Psoas muscle (tissue), 8 donors: ENCODE measurements around the gene FAR1. TPM values are rescaled to one million over a fixed set of nuclear protein-coding genes. Genes with fewer than 3 reads are reported as not detected.

Experiments used
- ATAC-seq, 4 donors: fragments of 200-7000 bp; cut with Tn5 transposase; one replicate each; pipeline ENCODE4 v1.9.1; 2020; ENCODE audit warnings: moderate library complexity in 3 of 4, mild to moderate bottlenecking in 2 of 4
- DNase-seq, 2 donors: peaks; one replicate each; pipeline ENCODE4 v3.0.0-alpha.2; 2020
- H3K27ac ChIP-seq: fragments of 200-600 bp; one replicate; pipeline ENCODE4 v1.8.0; 2022
- H3K27me3 ChIP-seq, 3 donors: fragments of 200-600 bp in 1 of 3; one replicate each; pipeline versions ENCODE4 v1.6.1 to v1.8.0; 2013 to 2022; ENCODE audit warnings: low read length in 2 of 3, mild to moderate bottlenecking in 2 of 3, moderate library complexity in 1 of 3; ENCODE audit not compliant: insufficient read depth in 3 of 3
- H3K36me3 ChIP-seq, 2 donors: fragments of 200-600 bp in 1 of 2; one replicate each; pipeline versions ENCODE4 v1.6.1 to v1.8.0; 2013 to 2022; ENCODE audit warnings: low read depth in 1 of 2, mild to moderate bottlenecking in 1 of 2, moderate library complexity in 1 of 2; ENCODE audit not compliant: insufficient read depth in 1 of 2
- H3K4me1 ChIP-seq: fragments of 200-600 bp; one replicate; pipeline ENCODE4 v1.8.0; 2022
- H3K4me3 ChIP-seq: fragments of 200-600 bp; one replicate; pipeline ENCODE4 v1.8.0; 2022; ENCODE audit warnings: mild to moderate bottlenecking
- H3K9me3 ChIP-seq: fragments of 200-600 bp; one replicate; pipeline ENCODE4 v1.8.0; 2022
- CTCF ChIP-seq: fragments of 200-600 bp; IDR thresholded peaks from one replicate; pipeline ENCODE4 v1.8.0; 2022; ENCODE audit warnings: antibody characterized with exemption
- WGBS, 3 donors: extraction: QIAGEN DNeasy Blood & Tissue Kit; methylation state at CpG; one replicate each; pipeline versions ENCODE4 v1.1.6 to v1.1.7; 2013; 5-methylcytosine and 5-hydroxymethylcytosine counted together
- intact Hi-C, 2 donors: fragments of 100-400 bp; cut with DNase I; formaldehyde crosslinking; loops; one replicate each; pipeline versions ENCODE4 v1.11.0 to v1.14.2; 2022
- polyA plus RNA-seq, 3 donors: library from polyadenylated mRNA; stranded (reverse); fragments of 200-250 nt; gene quantifications; one replicate each; pipeline ENCODE4 v1.2.3, GENCODE V29; 2013
- total RNA-seq, 4 donors: library from RNA; stranded (reverse); fragmentation: NEBNext Ultra II Directional in 2 of 4; extraction: Animal tissue kit (Norgen Biotek cat#: 25700) in 2 of 4; gene quantifications; one replicate each; pipeline versions ENCODE4 v1.2.1 to v1.2.4, GENCODE V29; 2021 to 2023
- donor health status: healthy with polysubstance abuse.
- donor health status: DM: no; HTN: no; CAD: no; lungs with moderate emphysema.
- donor health status: Bipolar disorder and iron deficiency.
- donor health status: healthy.
- donor health status: DM: yes; HTN: yes; CAD: no.
- donor health status: DM: no; HTN: no; CAD: no.
- donor health status: DM: no; HTN: no; CAD: no.
- donor health status: DM: yes; HTN: yes; CAD: no.

FAR1 gene
- total and polyA plus RNA-seq, 7 donors, result 10.2 to 35.4 (median 23.8) TPM

- Histone ChIP-seq H3K27me3 (no peaks in the 10 kb centered on the region), H3K9me3 (no peaks in the 10 kb centered on the region), H3K27ac (no peak overlapping the region), H3K4me1 (peaks cover 5% of the 10 kb centered on the region), H3K4me3 (no peak overlapping the region), H3K36me3 (no peaks in the 10 kb centered on the region)
- 51 to 58% (median 55%) methylated on average over 5 of the region's 5 CpGs for WGBS, 3 donors
- DNase-seq, result no peak
- intact Hi-C loops, result no loop called here
- ATAC-seq, result no peak
- TF ChIP-seq CTCF, result no peak
These were observed 17.1 kb downstream of the FAR1 start for GRCh38 chr11:13685461-13686108.

- intact Hi-C loops, result no loop called here
- 80 to 86% (median 83%) methylated on average over 1 of the region's 1 CpG for WGBS, 3 donors
- Histone ChIP-seq H3K27ac (no peak overlapping the region), H3K27me3 (no peaks in the 10 kb centered on the region), H3K9me3 (no peaks in the 10 kb centered on the region), H3K4me1 (peaks cover 2% of the 10 kb centered on the region), H3K36me3 (no peaks in the 10 kb centered on the region), H3K4me3 (no peak overlapping the region)
- DNase-seq (no peak), ATAC-seq (no peak)
- no peak for TF ChIP-seq CTCF
These were observed 18.3 kb downstream of the FAR1 start for GRCh38 chr11:13686776-13687175.

GRCh38 chr11:13687271-13687670 is 18.8 kb downstream of the FAR1 start:
- TF ChIP-seq CTCF, result no peak
- 80 to 84% (median 83%) methylated on average over 3 of the region's 3 CpGs for WGBS, 3 donors
- ATAC-seq (no peak), DNase-seq (no peak)
- Histone ChIP-seq H3K9me3 (no peaks in the 10 kb centered on the region), H3K27me3 (no peaks in the 10 kb centered on the region), H3K4me3 (no peak overlapping the region), H3K27ac (no peak overlapping the region), H3K4me1 (no peaks in the 10 kb centered on the region), H3K36me3 (no peaks in the 10 kb centered on the region)
- intact Hi-C loops, result no loop called here

- intact Hi-C loops, result no loop called here
- 94 to 96% (median 95%) methylated on average over 3 of the region's 3 CpGs for WGBS, 3 donors
- Histone ChIP-seq H3K27me3 (no peaks in the 10 kb centered on the region), H3K4me1 (peaks cover 6% of the 10 kb centered on the region), H3K4me3 (no peak overlapping the region), H3K9me3 (no peaks in the 10 kb centered on the region), H3K27ac (no peak overlapping the region), H3K36me3 (peaks cover 0 to 19% of the 10 kb centered on the region in 2 donors)
- DNase-seq (no peak), ATAC-seq (no peak)
- no peak for TF ChIP-seq CTCF
These were observed 22.9 kb downstream of the FAR1 start for GRCh38 chr11:13691286-13691899.
